ENCODE measurements around the gene LPIN1.
"Not testable (repeated sequence)": the region's sequence is repeated elsewhere in the genome, so short reads cannot be mapped to it uniquely, and the experiment has no call there.

LPIN1 gene

GRCh38 chr2:11853197-11853588 is 106.8 kb downstream of the LPIN1 start:
- no peak for DNase-seq (ENCODE audit: low spot score)
- TF ChIP-seq, protein P1, sequence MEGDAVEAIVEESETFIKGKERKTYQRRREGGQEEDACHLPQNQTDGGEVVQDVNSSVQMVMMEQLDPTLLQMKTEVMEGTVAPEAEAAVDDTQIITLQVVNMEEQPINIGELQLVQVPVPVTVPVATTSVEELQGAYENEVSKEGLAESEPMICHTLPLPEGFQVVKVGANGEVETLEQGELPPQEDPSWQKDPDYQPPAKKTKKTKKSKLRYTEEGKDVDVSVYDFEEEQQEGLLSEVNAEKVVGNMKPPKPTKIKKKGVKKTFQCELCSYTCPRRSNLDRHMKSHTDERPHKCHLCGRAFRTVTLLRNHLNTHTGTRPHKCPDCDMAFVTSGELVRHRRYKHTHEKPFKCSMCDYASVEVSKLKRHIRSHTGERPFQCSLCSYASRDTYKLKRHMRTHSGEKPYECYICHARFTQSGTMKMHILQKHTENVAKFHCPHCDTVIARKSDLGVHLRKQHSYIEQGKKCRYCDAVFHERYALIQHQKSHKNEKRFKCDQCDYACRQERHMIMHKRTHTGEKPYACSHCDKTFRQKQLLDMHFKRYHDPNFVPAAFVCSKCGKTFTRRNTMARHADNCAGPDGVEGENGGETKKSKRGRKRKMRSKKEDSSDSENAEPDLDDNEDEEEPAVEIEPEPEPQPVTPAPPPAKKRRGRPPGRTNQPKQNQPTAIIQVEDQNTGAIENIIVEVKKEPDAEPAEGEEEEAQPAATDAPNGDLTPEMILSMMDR (IDR thresholded peaks at IDR 0.05; ENCODE audit: extremely low read depth, missing control alignments) = no peak

DNA sequence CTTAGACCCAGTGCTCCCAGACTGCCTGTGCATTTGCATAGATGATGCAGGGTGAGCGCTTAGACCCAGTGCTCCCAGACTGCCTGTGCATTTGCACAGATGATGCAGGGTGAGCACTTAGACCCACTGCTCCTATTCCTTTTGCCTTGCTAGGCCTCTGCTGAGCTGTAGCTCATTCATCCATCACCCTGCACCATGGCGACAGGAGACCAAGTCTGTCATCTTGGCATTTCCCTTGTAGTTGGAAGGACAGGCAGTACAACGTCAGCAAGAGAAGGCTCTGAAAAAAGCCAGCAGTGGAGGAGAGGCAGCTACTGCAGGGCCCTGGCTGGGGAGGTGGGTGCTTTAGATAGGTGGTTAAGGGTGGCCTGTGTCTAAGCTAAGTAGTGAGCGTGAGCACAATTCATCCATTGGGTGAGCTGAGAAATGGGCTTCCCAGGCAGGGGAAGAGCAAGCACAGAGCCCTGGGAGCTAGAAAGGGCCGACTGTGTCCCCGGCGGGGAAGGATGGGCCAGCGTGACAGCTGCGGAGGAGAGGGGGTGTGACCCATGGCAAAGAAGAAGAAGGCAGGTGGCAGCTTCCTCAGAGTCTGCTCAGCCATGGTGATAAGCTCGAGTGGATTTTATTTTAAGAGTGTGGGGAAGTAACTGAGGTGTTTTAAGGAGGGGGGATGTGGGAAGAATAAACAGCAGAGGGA is 108.8 kb downstream of the LPIN1 start:
- DNase-seq (ENCODE audit: low spot score) = no peak
- TF ChIP-seq, protein P1 (IDR thresholded peaks at IDR 0.05; ENCODE audit: extremely low read depth, missing control alignments) = no peak

GRCh38 chr2:11856095-11856494 is 109.7 kb downstream of the LPIN1 start:
- DNase-seq (ENCODE audit: low spot score) = no peak
- TF ChIP-seq, protein P1 (IDR thresholded peaks at IDR 0.05; ENCODE audit: extremely low read depth, missing control alignments) = no peak

DNA sequence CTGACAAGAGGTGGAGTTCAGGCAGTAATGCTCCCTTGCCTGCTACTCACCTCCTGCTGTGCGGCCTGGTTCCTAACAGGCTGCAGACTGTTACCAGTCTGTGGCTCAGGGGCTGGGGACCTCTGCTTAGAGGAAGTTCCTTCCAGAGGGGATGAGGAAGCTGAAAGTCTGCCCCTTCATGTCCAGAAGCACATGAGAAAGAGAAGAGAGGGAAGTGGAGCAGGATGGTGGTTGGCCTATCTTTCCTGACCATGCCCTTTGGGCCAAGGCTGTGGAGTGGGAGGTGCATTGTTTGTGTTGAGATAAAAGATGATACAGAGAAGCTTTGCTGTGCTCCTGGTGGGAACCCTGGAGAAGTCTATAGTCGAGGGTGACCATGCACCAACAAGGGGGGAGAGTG is 112.5 kb downstream of the LPIN1 start:
- no peak for DNase-seq (ENCODE audit: low spot score)
- TF ChIP-seq, protein P1 (IDR thresholded peaks at IDR 0.05; ENCODE audit: extremely low read depth, missing control alignments) = no peak

DNA sequence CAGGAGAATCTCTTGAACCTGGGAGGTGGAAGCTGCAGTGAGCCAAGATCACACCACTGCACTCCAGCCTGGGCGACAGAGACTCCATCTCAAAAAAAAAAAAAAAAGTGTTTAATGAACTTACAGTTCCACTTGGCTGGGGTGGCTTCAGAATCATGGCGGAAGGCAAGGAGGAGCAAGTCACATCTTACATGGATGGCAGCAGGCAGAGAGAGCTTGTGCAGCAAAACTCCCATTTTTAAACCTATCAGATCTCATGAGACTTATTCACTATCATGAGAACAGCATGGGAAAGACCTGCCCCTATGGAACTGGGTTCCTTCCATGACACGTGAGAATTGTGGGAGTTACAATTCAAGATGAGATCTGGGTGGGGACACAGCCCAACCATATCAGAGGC is 113.5 kb downstream of the LPIN1 start:
- DNase-seq (ENCODE audit: low spot score) = not testable (repeated sequence)

DNA sequence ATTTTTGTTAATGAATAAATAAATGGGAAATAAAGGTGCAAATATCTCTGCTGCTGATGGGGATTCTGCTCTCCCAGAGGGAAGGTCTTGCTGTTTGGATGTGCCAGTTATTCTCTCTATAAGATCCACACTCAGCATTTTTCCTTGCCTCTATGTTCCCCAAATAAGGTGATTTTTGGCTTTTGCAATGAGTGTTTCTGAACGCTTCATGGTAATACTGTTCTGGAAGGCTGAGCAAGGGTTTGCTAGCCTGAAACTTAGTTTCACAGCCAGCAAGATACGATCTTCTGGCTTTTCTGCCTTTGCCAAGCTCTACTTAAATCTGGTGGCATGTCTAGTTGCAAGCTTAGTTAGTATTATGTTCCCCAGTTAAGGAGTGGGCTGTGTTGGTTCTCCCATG is 114.6 kb downstream of the LPIN1 start:
- DNase-seq (ENCODE audit: low spot score) = no peak
- TF ChIP-seq, protein P1 (IDR thresholded peaks at IDR 0.05; ENCODE audit: extremely low read depth, missing control alignments) = no peak

DNA sequence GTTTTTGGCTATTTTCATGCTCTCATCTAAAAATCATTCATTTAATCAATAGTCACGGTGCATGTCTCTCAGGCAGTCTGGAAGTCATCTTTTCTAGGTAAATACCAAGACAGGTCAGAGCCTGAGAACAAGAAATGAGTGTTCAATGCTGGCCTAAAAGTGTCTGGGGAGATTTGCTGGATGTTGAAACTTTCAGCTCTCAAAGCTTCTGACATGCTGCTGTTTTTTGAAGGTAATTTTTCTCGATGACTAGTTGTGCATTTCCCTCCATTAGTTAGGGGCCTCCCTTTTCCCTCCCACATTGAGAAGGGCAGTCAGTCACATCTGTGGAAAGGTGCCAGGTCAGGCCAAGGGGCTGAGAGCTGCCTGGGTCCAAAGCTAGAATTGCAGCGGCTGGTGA is 115.6 kb downstream of the LPIN1 start:
- TF ChIP-seq, protein P1 (IDR thresholded peaks at IDR 0.05; ENCODE audit: extremely low read depth, missing control alignments) = no peak
- peak; percentile 45 for DNase-seq (ENCODE audit: low spot score)

GRCh38 chr2:11863103-11863502 is 116.7 kb downstream of the LPIN1 start:
- peak; percentile 53 for DNase-seq (ENCODE audit: low spot score)
- TF ChIP-seq, protein P1 (IDR thresholded peaks at IDR 0.05; ENCODE audit: extremely low read depth, missing control alignments) = no peak
